Astrocyte of the cerebellum (primary cell): ENCODE data around the gene CNGA1.

Experiments
- DNase-seq: peaks from one replicate; pipeline ENCODE4 v3.0.0-alpha.2; 2011; ENCODE audit warnings: low read depth
- H3K4me3 ChIP-seq: 2 replicates; pipeline ENCODE4 v1.5.1; 2011; ENCODE audit warnings: mild to moderate bottlenecking, low read depth, low read length, moderate library complexity
- CTCF ChIP-seq: IDR thresholded peaks from 2 replicates; pipeline ENCODE4 v1.5.1; 2012; ENCODE audit warnings: low read length, low read depth, moderate library complexity, mild to moderate bottlenecking; ENCODE audit errors: missing control alignments
- in situ Hi-C: cut with HindIII; loops from 2 replicates; pipeline ENCODE4 v1.10.0; 2017; ENCODE audit warnings: low sequenced_read_pairs

Gene CNGA1

GRCh38 chr4:48025005-48025404, 8.5 kb upstream of the CNGA1 start:
- no peak for TF ChIP-seq CTCF
- in situ Hi-C loops = loop anchor here (5.0 kb wide), 1 partner anchor 97 kb away; no protein-coding TSS in a partner anchor
- DNase-seq = no peak
- no peak overlapping the region for H3K4me3 ChIP-seq

GRCh38 chr4:48024522-48024921, 8.0 kb upstream of the CNGA1 start:
- in situ Hi-C loops = no loop called here
- no peak overlapping the region for H3K4me3 ChIP-seq
- no peak for DNase-seq
- TF ChIP-seq CTCF = no peak

GRCh38 chr4:48022192-48022799, 5.8 kb upstream of the CNGA1 start:
- H3K4me3 ChIP-seq = no peak overlapping the region
- in situ Hi-C loops = no loop called here
- no peak for TF ChIP-seq CTCF
- DNase-seq = no peak

GRCh38 chr4:48021100-48021499, 4.6 kb upstream of the CNGA1 start:
- in situ Hi-C loops = no loop called here
- no peak overlapping the region for H3K4me3 ChIP-seq
- DNase-seq = no peak
- no peak for TF ChIP-seq CTCF

GRCh38 chr4:48018112-48018511, 1.6 kb upstream of the CNGA1 start:
- no peak overlapping the region for H3K4me3 ChIP-seq
- no peak for DNase-seq
- in situ Hi-C loops = no loop called here
- TF ChIP-seq CTCF = no peak

GRCh38 chr4:48017108-48017571, 659 bp upstream of the CNGA1 start:
- in situ Hi-C loops = no loop called here
- H3K4me3 ChIP-seq = peak overlapping the region; percentile 75
- peak; percentile 16 for DNase-seq
- no peak for TF ChIP-seq CTCF
